ENCODE measurements around the gene SVIL.
"Not testable (repeated sequence)": the region's sequence is repeated elsewhere in the genome, so short reads cannot be mapped to it uniquely, and the experiment has no call there.

Gene SVIL

DNA sequence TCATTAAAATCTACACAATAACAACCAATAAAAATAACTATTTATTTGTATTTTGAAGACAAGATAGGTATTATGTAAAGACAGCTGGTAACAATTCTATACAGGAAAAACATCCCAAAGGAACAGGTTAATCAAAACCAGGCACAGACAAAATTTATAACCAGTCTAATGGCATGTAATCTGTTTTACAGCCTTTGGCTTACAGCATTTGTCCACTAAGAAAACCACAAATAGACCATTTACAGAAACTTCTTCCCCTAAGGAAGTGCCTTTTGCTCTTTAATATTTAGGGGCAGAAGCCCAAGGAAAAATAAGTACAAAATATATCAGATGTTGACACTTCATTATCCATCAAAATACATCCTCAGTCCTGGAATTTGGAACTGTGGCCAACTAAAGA lies 65.0 kb downstream of the SVIL start:
- H3K4me3 ChIP-seq (ENCODE audit: low read length) = no peak overlapping the region
- TF ChIP-seq, protein P1, sequence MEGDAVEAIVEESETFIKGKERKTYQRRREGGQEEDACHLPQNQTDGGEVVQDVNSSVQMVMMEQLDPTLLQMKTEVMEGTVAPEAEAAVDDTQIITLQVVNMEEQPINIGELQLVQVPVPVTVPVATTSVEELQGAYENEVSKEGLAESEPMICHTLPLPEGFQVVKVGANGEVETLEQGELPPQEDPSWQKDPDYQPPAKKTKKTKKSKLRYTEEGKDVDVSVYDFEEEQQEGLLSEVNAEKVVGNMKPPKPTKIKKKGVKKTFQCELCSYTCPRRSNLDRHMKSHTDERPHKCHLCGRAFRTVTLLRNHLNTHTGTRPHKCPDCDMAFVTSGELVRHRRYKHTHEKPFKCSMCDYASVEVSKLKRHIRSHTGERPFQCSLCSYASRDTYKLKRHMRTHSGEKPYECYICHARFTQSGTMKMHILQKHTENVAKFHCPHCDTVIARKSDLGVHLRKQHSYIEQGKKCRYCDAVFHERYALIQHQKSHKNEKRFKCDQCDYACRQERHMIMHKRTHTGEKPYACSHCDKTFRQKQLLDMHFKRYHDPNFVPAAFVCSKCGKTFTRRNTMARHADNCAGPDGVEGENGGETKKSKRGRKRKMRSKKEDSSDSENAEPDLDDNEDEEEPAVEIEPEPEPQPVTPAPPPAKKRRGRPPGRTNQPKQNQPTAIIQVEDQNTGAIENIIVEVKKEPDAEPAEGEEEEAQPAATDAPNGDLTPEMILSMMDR (conservative IDR thresholded peaks at IDR 0.05; ENCODE audit: low read length) = no peak
- DNase-seq (ENCODE audit: low read depth) = peak; percentile 46

DNA sequence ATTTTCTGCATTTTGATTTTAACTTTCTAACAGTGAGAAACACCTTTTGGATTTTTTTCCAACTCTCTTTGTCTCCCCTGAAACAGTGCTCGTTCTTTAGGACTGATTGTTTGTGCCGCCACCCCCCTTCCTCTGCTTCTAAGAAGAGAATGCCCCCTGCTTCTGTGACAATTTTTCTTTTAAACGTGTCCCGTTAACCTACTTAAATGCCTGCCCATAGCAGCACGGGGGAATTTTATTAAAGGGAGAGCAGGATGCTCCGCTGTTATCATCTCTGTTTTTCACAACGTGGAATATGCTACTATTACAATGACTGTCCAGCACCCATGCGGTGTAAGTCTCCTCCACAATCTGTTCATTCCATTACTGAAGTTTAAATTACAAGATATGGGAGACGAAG lies 67.8 kb downstream of the SVIL start:
- no peak for DNase-seq (ENCODE audit: low read depth)
- TF ChIP-seq, protein P1 (conservative IDR thresholded peaks at IDR 0.05; ENCODE audit: low read length) = no peak
- H3K4me3 ChIP-seq (ENCODE audit: low read length) = no peak overlapping the region

DNA sequence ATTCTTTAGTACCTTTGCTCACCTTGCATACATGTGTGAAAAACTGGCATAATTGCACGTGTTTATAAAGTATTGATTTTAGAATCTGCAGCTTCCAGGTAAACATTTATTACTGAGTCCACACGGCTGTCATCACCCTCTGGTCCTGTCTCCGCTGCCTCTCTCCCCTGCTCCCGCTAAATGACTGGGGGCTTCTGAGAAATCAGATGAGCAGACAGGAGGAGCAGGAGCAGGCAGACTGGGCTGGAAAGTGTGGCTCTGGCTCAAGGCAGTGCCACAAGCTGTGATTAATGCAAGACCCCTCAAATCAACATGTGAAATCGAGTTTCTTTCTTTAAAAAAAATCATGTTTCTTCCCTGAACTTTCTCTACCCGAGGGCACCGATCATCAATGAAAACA lies 68.6 kb downstream of the SVIL start:
- not testable (repeated sequence) for H3K4me3 ChIP-seq (ENCODE audit: low read length); DNase-seq (ENCODE audit: low read depth)

DNA sequence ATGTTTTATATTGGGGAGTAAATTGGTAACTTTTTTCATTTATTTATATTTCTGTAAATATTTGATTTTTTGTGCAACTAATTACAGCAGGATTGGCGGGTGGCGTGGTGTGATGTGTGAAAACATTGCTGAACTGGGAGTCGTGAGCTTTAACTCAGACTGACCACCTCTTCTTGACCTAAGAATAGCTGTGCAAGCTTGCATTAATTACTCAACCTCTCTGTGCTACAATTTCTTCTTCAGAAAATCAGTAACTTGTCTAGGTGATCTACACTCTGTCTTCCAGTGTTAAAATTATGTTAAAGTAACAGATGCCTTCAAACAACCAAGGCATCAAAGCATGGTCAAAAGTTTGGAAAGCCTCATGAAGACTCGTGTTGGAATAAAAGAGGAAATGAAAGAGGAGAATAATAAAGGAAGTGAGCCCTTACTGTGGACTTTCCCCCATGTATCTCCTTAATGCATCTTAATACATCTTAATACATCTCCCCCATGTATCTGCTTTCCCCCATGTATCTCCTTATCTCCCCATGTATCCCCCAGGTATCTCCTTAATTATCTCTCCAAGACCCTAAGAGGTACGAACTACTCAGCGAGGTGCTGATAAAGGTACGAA lies 71.2 kb downstream of the SVIL start:
- DNase-seq (ENCODE audit: low read depth) = no peak
- no peak overlapping the region for H3K4me3 ChIP-seq (ENCODE audit: low read length)
- TF ChIP-seq, protein P1 (conservative IDR thresholded peaks at IDR 0.05; ENCODE audit: low read length) = no peak

DNA sequence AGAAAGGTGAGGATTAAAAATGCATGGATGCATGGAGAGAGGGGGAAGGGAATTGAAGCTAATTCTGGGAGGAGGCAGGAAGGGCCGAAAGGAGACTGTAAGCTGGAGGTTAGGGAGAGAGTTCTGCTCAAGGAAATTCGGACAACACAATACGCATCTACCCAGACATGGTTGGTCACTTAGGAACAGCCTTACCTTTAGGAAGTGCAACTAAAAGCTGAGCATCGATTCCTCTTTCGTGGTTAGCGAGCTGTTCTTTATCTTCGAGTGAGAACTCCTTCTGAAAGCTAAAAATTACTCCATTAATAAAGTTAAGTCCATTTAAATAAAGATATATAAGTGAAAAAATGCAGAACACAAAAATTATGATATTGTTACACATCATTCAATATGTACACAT lies 71.8 kb downstream of the SVIL start:
- DNase-seq (ENCODE audit: low read depth); H3K4me3 ChIP-seq (ENCODE audit: low read length): not testable (repeated sequence)

DNA sequence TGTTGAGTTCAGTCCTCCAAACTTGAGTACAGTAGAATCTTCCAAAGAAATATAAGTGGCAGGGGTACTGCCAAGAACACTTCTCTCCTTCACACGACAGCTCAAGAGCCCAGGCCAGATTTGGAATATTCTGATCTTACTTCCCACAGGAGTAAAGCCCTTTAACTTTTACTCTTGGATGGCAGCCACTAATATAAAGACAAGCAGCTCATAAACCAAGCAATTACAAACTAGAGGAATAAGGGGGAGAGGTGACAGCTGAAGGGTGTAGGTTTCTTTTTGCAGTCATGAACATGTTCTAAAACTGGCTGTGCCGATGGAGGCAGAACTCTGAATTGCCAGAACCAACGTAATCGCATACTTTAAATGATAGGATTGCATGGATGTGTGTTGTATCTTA lies 74.8 kb downstream of the SVIL start:
- no peak for DNase-seq (ENCODE audit: low read depth)
- H3K4me3 ChIP-seq (ENCODE audit: low read length) = no peak overlapping the region
- TF ChIP-seq, protein P1 (conservative IDR thresholded peaks at IDR 0.05; ENCODE audit: low read length) = no peak

DNA sequence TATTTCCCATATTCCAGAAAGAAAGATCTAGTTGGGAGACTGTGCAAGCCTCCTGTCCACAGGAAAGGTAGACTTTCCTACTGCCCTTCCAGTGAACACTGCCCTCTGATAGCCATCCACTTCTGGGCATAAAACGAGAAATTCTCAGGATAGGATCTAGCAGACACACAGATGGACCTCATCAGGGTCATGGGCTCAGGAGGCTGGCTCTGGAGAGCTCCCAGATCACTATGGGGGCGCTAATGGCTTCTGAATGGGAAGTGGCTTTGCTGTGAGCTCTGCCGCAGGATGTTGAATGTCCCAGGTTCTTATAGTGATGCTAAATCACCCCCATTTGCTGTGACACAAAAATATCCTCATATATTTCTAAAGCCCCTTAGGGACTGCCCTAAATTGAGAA lies 77.1 kb downstream of the SVIL start:
- DNase-seq (ENCODE audit: low read depth) = no peak
- no peak overlapping the region for H3K4me3 ChIP-seq (ENCODE audit: low read length)
- TF ChIP-seq, protein P1 (conservative IDR thresholded peaks at IDR 0.05; ENCODE audit: low read length) = no peak

DNA sequence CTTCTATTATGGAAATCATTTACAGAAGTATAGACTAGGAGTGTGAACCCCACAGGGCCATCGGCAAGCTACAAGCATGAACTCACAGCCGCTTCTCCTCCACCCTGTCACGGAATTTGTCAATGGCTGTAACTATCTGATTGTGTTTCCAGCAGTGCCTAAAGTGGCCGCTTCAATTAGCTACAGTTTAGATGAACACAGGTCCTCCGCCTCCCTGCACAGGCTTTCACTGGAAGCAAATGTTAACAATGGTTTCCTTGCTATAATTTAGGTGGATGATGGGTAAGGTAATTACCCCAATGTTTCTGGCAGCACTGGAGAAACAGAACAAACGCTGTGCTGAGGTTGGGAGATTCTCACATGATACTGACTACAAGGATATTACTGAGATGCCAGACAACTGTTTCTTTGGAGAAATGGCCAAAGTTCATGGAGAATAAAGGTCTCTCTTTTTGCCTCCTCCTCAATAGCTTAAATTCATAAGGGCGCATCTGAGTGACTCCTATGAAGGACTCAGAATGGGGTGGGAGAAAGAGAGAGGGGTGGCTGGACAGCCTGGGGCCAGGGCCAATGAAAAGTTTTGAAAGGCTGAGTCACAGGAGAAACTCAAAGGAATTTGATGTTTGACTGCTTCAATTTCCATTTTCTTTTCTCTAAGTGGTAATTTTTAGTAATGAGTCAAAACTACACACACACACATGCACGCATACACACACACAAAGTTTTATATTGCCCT lies 78.9 kb downstream of the SVIL start:
- TF ChIP-seq, protein P1 (conservative IDR thresholded peaks at IDR 0.05; ENCODE audit: low read length) = no peak
- H3K4me3 ChIP-seq (ENCODE audit: low read length) = no peak overlapping the region
- DNase-seq (ENCODE audit: low read depth) = peak; percentile 76

All from AG10803 (cell line).